G401.6 (cell line): Measurements from ENCODE around the gene OOSP3.
"Not testable (repeated sequence)": the region's sequence is repeated elsewhere in the genome, so short reads cannot be mapped to it uniquely, and the experiment has no call there.

ENCODE experiments used
- FAIRE-seq: peaks from 2 replicates; lab custom pipeline; 2012; peaks lifted over from hg19 to GRCh38; lab: Jason Lieb, UNC

Gene OOSP3, protein sequence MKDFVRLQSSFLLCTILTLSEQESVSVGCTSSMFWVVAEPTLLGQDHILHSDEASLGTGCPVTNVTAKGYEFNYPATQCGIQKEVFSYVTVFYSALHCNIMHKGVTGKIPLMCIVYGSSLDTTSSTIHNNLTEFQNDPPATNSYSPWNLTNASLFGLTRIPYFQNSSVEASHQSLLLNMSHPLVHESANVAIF

DNA sequence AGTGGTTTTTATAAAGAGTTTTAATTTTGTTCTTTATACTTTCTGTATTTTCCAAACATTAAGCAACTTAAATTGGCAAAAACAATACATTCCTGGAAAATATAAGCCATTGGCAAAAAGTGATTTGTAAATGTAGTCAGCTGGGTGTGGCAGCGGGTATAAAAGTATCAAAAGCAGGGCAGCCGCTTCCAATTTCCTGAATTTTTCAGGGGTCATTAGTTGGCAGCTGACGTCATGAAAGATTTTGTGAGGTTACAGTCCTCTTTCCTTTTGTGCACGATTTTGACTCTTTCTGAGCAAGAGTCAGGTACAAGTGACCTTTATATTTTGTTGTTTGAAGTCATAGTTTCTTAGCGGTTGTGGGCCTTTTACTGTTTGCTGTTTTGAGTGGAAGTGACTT lies at the start of gene OOSP3:
Gene OOSP3, plus strand, starts transcription at position 208 of the 400 bp plus-strand sequence. Its CDS starts 27 bp downstream, at position 235.
- FAIRE-seq: no peak

DNA sequence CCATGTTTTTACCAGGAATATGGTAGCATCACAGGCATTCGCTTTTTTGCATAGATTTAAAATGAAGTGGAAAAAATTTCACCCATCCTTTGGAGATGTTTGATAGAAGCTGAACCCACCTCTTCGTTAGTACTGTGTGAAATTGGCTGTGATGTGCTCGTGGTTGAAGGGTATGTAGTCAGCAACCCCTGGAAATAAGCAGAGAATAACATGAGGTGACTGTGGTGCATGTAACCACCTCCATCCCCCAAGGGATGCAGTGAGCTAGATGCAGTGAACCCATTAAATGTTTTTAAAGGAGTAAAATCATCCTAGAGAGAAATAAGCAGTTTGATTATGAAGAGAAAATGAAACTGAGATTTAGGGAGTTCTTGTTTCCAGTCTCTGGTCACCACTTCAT lies 49.2 kb upstream of the OOSP3 start:
- no peak for FAIRE-seq

DNA sequence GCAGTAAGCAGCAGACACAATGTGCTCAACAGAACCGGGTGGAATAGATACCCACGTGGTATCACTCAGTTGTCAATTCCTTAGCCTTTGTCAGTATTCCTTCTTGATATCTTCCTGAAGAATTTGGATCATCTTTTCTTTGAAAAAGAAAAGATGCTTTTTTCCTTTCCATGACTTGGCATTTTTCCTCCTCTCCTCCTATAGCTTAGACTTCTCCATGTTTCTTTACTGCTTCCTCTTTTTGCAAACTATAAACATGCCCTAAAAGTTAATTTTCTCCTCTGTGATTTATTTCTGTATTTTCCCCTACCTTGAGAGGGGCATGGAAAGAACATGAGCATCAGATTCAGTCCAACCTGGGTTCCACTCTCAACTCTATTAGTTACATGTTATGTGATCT lies 45.0 kb upstream of the OOSP3 start:
- no peak for FAIRE-seq

DNA sequence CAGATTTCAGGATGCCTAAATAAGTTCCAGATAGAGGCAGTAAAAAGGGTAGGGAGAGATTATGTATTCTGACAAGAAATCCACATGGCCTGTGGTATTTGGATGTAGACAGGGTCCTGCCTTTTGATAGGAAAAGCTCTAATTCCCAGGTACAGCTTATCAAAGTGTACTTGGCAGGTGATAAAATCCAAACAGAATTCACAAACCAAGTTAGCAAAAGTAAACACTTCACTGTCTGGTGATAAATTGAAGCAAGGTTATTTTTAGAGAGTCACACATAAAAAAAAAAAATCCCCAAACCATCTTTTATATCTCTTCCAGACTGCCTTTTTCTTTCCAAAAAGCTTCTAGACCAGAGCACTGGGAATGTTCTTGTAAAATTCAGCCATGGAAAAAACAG lies 39.0 kb upstream of the OOSP3 start:
- FAIRE-seq: no peak

DNA sequence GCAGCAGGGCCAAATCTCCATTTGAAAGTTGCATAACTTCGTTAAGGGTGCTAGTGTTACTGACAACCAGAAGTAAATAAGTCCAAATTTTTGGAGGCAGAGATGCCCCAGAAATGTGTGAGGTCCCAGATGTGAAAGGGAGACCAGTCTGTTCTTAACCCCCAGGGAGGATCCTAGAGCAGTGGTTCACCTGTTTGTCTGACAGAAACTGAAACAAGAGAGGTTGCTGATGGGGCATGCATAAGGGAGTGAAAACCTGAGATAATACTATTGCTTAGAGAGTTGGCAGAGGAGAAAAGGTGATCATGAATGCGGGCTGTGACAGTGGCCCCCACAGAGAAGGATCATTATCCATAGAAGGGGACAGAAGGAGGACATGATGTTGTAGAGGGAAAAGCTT lies 37.1 kb upstream of the OOSP3 start:
- no peak for FAIRE-seq

DNA sequence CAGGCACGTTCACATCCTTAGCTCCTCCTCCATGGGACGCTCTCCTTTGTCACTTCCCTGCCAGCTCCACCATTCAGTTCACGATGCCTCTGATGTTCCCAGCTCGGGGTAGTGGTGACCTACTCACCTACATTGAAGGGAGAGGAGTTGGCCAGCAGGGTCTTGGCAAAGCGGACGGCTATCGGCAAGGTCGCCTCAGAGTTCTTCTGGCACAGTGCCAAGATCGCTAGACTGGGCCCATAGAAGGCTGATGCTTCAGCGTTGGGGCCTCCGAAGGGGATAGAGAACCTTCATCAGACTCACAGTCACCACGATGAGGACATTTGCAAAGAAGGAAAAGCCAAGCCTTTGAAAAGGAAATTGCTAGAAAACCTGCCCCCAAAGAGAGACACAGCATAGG lies 36.3 kb upstream of the OOSP3 start:
- no peak for FAIRE-seq

DNA sequence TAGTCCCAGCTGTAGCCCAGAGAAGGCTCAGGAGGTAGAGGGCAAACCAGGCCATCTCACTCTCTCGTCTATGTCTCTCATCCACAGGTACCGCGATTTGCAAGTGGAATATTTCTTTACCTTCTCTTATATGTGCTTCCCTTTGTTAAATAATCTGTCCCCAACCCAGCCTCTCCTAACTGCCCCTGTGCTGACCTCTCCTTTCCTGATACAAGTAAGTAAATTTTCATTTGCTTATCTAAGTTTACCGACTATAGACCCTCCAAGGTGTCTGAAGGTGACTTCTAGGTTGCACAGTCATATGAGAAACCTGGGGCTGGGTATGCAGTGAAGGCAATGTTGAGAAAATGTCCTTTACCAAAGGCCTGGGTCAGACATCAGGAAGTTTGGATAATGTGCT lies 33.2 kb upstream of the OOSP3 start, which contains the start of gene CBLIF:
Gene CBLIF, minus strand, starts transcription at position 101 of the 400 bp plus-strand sequence. Its CDS starts 46 bp downstream, at position 55.
- no peak for FAIRE-seq

DNA sequence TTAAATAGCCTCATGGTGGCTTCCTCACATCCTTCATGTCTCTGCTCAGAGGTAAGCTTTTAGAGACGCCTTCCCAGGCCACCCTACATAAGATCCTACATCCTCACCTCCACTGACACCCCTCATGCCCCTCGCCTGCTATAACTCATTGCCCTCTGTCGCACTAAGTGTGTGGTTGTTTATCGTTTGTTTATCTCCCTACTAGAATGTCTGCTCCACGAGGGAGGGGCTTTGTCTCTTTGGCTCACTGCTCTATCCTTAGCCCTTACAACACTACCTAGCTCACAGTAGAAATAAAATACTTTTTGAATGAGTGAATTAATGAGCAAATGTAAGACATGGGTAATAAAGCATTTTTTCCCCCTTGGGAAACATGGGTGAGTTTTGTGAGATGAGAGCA lies 32.0 kb upstream of the OOSP3 start:
- no peak for FAIRE-seq

DNA sequence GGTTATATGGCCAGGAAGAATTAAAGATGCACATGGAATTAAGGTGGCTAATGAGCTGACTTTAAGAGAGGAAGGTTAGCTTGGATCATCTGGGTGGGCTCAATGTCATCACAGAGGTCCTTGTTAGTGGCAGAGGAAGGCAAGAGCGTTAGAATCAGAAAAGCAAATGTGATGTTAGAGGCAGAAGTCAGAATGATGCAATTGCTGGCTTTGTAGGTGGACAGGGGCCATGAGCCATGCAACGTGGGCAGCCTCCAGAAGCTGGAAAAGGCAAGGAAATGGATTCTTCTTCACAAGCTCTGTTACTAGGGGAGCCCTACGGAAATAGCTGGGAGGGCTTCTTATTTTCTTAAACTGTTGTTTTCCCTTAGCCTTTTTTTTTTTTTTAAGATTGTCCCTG lies 31.0 kb upstream of the OOSP3 start:
- no peak for FAIRE-seq

DNA sequence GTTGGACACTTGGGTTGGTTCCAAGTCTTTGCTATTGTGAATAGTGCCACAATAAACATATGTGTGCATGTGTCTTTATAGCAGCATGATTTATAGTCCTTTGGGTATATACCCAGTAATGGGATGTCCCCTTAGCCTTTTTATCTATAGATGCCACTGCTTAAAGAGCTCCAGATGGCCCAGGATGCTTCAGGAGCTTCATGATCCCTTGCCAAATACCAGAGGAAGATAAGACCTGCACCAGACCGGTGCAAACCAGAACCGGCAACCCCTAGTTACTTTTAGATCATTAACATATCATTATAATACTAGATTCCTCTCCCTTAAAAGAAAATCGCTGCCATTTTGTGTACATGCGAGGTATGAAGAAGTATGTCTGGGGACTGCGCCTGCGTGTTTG lies 30.1 kb upstream of the OOSP3 start:
- FAIRE-seq: not testable (repeated sequence)

DNA sequence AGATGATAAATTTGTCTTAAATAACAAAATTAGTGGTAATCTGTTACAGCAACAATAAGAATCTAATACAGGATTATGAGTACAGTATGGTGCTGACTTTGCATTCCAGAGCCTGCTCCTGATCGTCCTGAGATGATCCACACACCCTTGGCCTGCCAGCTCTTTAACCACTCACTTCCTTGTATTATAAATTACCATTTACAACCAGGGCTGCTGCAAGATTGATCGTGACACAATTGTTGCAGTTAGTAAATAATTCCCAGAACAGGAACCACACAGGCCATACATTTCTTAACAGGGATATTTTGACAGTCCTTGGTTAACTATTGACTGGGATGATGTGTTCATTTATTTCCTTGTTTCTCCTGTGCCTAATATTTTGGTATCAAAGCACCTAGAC lies 29.5 kb upstream of the OOSP3 start:
- no peak for FAIRE-seq

DNA sequence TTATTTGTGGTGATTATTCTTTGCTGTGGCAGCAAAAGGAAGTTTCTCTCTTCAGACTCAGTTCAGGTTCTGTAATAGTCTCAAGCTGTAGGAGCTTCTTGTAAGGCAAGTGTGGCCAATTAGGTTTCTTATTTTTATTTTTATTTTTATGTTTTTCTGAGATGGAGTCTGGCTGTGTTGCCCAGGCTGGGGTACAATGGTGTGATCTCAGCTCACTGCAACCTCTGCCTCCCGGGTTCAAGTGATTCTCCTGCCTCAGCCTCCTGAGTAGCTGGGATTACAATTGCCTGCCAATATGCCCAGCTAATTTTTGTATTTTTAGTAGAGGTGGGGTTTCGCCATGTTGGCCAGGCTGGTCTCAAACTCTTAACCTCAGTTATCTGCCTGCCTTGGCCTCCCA lies 29.0 kb upstream of the OOSP3 start:
- FAIRE-seq: not testable (repeated sequence)

DNA sequence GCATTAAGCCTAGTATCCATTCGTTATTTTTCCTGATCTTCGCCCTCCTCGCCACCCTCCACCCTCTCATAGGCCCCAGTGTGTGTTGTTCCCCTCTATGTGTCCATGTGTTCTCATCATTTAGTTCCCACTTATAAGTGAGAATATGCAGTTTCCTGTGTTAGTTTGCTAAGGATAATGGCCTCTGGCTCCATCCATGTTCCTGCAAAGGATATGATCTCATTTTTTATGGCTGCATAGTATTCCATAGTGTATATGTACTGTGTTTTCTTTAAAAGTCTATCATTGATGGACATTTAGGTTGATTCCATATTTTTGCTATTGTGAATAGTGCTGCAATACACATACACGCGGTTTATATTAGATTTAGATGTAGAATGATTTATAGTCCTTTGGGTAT lies 27.2 kb upstream of the OOSP3 start:
- FAIRE-seq: not testable (repeated sequence)

DNA sequence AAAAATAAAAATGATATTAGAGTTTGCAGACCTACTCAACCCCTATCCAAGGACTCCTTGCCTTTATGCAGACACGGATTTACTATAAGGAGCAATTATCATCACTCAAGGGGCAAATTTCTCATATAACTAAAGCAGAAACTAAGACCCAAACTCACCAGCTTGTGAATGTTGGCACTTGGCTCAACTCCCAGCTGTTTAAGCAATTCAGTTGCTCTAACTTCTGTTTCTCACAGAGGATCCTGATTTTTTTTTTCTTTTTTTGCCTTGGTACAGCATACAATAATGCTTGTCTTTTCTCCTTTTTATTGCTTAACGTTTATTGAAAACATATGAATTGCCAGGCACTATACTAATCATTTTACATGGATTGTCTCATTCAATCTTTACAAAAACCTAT lies 23.7 kb upstream of the OOSP3 start:
- no peak for FAIRE-seq

DNA sequence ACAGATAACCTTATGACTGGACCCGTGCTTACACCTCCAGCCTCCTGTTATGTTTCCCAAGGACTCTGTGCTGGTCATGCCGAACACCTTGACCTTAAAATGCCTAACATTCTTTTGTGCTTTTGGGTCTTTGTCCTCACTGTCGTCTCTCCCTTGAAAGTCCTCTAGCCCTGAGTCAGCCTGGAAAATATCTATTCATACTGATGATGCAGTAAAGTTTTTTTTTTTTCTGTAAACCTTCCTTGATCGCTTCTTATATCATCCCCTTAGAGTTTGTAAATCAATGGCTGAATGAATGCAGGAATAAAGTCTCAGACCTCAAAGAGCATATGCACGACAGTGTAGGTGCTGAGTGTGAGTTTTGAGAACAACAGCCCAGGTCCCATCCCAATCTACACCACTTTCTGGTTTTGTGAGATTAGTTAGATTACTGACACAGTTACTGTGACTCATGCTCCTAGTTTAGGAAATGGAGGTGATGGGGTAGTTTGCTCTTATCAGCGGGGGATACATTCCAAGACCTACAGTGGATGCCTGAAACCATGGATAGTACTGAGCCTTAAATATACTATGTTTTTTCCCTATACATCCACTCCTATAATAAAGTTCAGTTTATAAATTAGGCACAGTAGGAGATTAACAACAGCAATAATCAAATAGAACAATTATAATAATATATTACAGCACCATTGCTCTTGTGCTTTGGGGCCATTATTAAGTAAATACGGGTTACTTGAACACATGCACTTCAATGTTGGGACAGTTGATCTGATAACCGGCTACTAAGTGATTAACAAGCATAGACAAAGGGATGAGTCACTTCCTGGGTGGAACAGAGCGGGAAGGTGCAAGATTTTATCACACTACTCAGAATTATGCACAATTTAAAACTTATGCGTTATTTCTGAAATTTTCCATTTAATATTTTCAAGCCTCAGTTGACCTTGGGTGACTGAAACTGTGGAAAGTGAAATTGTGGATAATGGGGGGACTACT lies 20.8 kb upstream of the OOSP3 start:
- FAIRE-seq: no peak

DNA sequence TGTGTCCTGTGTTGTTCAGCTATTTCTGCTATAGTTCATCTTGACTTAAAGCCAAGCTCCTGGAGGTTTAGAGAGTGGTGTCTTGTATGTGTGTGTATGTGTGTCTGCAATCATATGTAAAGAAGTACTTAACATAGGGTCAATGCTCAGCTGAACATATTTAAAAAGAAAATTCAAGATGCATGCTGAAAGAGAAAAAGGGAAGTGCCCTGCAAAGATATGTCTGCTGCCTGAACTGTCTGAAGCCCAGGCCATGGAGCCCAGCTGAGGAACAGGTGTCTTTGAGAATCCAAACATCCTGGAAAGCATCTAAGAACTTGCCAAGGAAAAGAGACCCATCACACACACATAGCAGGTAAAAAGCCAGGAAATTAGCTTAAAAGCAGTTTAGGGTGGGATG lies 18.9 kb upstream of the OOSP3 start:
- no peak for FAIRE-seq

DNA sequence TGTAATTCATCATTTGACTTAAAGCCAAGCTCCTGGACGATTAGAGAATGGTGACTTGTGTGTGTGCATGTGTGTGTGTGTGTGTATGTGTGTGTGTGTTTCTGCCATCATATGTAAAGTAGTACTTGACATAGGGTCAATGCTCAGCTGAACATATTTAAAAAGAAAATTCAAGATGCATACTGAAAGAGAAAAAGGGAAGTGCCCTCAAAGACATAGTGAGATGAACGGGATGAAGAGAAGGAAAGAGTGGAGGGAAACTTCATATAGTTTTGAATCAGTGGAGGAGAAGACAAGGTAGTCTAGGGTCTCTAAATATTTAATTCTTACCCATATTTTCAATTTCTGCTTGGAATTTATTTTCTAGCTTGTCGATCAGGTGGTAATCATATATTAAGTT lies 16.3 kb upstream of the OOSP3 start:
- FAIRE-seq: no peak

DNA sequence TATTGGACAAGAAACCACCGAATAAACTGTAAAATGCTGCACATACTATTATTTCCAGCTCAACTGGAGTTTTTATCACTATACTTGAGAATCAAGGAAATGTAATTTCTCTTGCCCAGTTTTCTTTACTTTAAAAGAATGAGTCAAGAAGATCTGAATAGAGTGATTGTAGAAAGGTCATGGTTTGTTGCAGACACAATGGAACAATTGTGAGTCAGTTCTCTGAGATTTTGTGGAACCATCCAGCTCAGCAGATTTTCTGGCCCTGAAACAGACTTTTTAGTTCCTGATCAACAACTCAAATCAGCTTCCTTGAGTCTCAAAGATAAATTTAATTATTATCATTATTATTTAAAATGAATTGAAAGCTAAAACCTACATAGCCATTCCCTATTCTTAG lies 13.6 kb upstream of the OOSP3 start:
- no peak for FAIRE-seq

DNA sequence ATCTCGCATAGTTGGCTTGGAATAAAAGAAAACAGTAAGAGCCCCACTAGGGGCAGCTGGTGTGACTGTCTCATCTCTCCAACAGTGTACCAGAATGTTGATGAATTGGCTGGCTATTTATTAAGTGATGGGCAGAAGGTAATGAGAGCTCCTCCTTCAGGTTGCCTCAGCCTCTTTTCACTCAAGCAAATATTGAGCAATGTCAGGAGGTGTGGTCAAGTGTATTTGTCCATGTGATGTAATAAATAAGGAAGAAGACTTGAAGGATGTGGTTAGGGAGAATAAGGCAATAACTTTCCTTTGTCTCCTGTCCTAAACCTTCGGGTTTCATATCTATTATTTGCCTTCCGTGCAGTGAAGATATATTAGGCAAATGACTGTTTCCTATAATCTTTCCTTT lies 12.2 kb upstream of the OOSP3 start, which contains the start of gene TCN1:
Gene TCN1, minus strand, starts transcription at position 91 of the 400 bp plus-strand sequence. Its CDS starts 17 bp downstream, at position 74.
- no peak for FAIRE-seq

DNA sequence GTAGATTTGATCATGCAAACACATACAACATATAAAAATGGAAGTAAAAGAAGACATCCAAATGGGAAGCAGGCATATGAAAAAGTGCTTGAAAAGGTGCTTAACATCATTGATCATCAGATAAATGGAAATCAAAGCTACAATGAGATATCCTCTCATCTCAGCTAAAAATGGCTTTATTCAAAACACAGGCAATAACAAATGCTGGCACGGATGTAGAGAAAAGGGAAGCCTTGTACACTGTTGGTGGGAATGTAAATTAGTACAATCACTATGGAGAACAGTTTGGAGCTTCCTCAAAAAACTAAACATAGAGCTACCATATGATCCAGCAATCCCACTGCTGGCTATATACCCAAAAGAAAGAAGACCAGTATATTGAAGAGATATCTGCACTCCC lies 11.7 kb upstream of the OOSP3 start:
- no peak for FAIRE-seq

DNA sequence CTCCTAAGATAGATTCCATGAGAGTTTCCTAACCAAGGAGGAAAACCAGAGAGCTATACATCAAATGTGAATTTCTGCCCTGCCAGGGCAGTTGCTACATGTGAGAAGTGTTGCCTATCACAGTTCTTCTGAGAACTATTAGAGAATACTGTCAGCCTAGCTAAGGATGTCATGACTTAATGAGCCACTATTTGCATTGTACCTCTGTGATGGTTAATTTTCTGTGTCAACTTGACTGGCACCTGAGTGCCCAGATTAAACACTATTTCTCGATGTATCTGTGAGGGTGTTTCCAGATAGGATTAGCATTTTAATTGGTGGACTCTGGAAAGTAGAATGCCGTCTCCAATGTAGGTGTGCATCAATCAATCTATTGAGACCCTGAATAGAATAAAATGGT lies 10.6 kb upstream of the OOSP3 start:
- FAIRE-seq: no peak

DNA sequence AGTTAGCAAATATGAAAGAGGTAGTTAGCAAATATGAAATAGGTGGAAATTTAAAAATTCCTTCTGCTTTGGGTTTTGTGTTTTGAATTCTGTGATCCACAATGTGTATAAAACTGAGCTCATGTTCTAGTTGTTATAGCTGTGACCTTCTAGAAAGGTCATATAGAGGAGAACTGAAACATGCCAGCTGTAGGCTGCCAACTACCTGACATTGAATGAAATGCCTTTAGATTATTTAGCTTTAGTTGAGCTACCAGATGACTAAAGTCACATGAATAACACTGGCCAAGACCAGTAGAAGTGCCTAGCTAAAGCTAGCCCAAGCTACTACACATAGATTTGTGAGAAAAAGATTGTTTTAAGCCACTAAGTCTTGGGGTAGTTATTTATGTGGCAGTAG lies 6.5 kb upstream of the OOSP3 start:
- no peak for FAIRE-seq

DNA sequence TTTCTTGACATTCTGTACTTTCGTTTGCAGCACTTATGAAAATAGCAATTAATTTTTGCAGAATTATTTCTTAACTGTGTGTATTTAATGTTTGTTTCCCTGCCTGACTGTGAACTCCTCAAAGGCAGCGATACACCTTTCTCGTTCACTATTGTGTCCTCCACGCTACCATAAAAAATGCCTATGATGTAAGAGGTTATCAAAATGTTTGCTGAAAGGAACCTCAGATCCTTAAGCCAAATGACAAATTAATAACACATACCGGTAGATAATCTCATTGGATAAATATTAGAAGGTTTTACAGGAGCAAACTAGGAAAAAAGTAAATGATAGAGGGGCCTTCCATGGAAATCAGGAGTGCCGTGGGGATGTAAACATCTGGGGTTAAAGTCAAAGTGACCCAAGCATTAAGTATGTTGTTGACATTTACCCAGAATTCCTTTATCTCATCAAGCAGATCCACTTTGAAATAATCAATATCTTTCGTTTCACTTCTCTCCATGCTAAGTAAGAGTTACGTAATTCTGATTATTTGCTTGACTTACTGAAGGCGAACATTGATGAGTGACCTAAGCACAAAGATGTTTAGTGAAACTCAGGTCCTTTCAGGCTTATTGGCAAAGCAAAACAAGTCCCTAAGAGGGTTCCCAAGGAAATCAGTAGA lies 2.6 kb upstream of the OOSP3 start:
- no peak for FAIRE-seq
